Testis (tissue), 2 donors: ENCODE measurements around the gene ANXA6.

Experiments
- CTCF ChIP-seq, 3 experiments: fragments of 450-650 bp in 2 of 3; fragments of 200-600 bp in 1 of 3; sonication (generic) in 1 of 3; IDR thresholded peaks; one replicate each; pipeline ENCODE4 v1.5.1; 2016 to 2019; ENCODE audit warnings: antibody characterized with exemption in 3 of 3, mild to moderate bottlenecking in 2 of 3, moderate library complexity in 1 of 3
- POLR2A ChIP-seq: fragments of 450-650 bp; IDR thresholded peaks from one replicate; pipeline ENCODE4 v1.6.1; 2017; ENCODE audit warnings: antibody characterized with exemption, mild to moderate bottlenecking, moderate library complexity

DNA sequence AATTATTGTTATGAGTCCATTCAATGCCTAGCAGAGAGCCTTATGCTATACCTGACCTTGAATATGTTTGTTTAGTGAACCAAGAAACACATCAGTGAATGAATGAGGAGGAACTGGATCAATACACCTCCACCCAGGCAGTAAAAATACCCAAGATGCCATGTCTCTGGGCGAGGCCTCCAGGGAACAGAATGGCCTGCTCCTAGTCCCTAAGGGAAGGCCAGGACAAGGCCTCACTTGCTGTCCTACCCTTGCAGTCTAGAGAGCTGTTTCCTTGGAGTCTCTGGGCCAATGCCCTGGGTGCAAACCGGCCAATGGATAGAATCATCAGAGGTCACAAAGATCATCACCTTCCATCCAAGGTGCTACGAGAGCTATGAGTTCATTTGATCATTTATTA, 102.9 kb downstream of the ANXA6 start:
- no peak for TF ChIP-seq CTCF (IDR thresholded peaks at IDR 0.05)
- TF ChIP-seq POLR2A: no peak
